Muscle of leg (tissue), 11 donors: Measurements from ENCODE around the gene MYOC. TPM values are rescaled to one million over a fixed set of nuclear protein-coding genes. Genes with fewer than 3 reads are reported as not detected.
"Not testable (repeated sequence)": the region's sequence is repeated elsewhere in the genome, so short reads cannot be mapped to it uniquely, and the experiment has no call there.

Source experiments
- DNase-seq: peaks from one replicate; pipeline ENCODE4 v3.0.0; 2013
- H3K27ac ChIP-seq: one replicate; pipeline ENCODE4 v1.5.1; 2013; ENCODE audit warnings: mild to moderate bottlenecking, low read length, control low read depth
- H3K27me3 ChIP-seq: one replicate; pipeline ENCODE4 v1.6.1; 2013; ENCODE audit warnings: low read length; ENCODE audit not compliant: control insufficient read depth, insufficient read depth
- H3K36me3 ChIP-seq: one replicate; pipeline ENCODE4 v1.6.1; 2013; ENCODE audit warnings: low read length; ENCODE audit not compliant: control insufficient read depth, insufficient read depth
- H3K4me1 ChIP-seq: one replicate; pipeline ENCODE4 v1.6.1; 2013; ENCODE audit warnings: low read length; ENCODE audit not compliant: control insufficient read depth, insufficient read depth
- H3K4me3 ChIP-seq: one replicate; pipeline ENCODE4 v1.5.1; 2013; ENCODE audit warnings: low read length, control low read depth
- H3K9me3 ChIP-seq: replicated peaks from 2 replicates; pipeline ENCODE4 v1.6.1; 2013; ENCODE audit warnings: low read depth, low read length; ENCODE audit not compliant: control insufficient read depth
- WGBS: methylation state at CpG from one replicate; pipeline ENCODE4 v1.1.5; 2013; ENCODE audit warnings: missing lambda C conversion rate; ENCODE audit not compliant: insufficient coverage; 5-methylcytosine and 5-hydroxymethylcytosine counted together
- polyA plus RNA-seq, 8 donors: library from polyadenylated mRNA; unstranded; fragments of 120-200 nt; gene quantifications; one replicate each; pipeline versions ENCODE4 v1.2.1 to v1.2.3, GENCODE V29; 2013; ENCODE audit warnings: inconsistent platforms in 1 of 8, low replicate concordance in 1 of 8; ENCODE audit not compliant: insufficient read length in 8 of 8, insufficient read depth in 1 of 8
- total RNA-seq: library from RNA; stranded (reverse); fragments of 120-200 nt; gene quantifications from one replicate; pipeline ENCODE4 v1.2.4, GENCODE V29; 2013

The MYOC gene
- total and polyA plus RNA-seq, 9 donors = 1.6 to 9.7 (median 5.3) TPM

GRCh38 chr1:171613282-171613681 is 39.2 kb downstream of the MYOC start:
- Histone ChIP-seq H3K9me3 (no peaks in the 10 kb centered on the region), H3K36me3 (no peaks in the 10 kb centered on the region), H3K27me3 (no peaks in the 10 kb centered on the region), H3K4me3 (no peak overlapping the region), H3K27ac (no peak overlapping the region), H3K4me1 (no peaks in the 10 kb centered on the region)
- no peak for DNase-seq
- WGBS = 100% methylated on average over 1 of the region's 1 CpG

GRCh38 chr1:171611306-171611705 is 41.2 kb downstream of the MYOC start:
- Histone ChIP-seq H3K4me3 (no peak overlapping the region), H3K4me1 (no peaks in the 10 kb centered on the region), H3K36me3 (no peaks in the 10 kb centered on the region), H3K27ac (no peak overlapping the region), H3K27me3 (no peaks in the 10 kb centered on the region), H3K9me3 (no peaks in the 10 kb centered on the region)
- DNase-seq = no peak
- 83% methylated on average over 2 of the region's 2 CpGs for WGBS

GRCh38 chr1:171610385-171610784 is 42.1 kb downstream of the MYOC start:
- Histone ChIP-seq H3K27ac (no peak overlapping the region), H3K36me3 (no peaks in the 10 kb centered on the region), H3K9me3 (no peaks in the 10 kb centered on the region), H3K4me3 (no peak overlapping the region), H3K4me1 (no peaks in the 10 kb centered on the region), H3K27me3 (no peaks in the 10 kb centered on the region)
- DNase-seq = no peak
- 86% methylated on average over 1 of the region's 2 CpGs for WGBS

GRCh38 chr1:171606402-171606941 is 46.0 kb downstream of the MYOC start:
- DNase-seq = no peak
- Histone ChIP-seq H3K27me3 (no peaks in the 10 kb centered on the region), H3K27ac (no peak overlapping the region), H3K36me3 (no peaks in the 10 kb centered on the region), H3K4me1 (no peaks in the 10 kb centered on the region), H3K4me3 (no peak overlapping the region), H3K9me3 (no peaks in the 10 kb centered on the region)
- WGBS = 81% methylated on average over 5 of the region's 10 CpGs

GRCh38 chr1:171603042-171603441 is 49.4 kb downstream of the MYOC start:
- H3K4me1 ChIP-seq, DNase-seq, H3K27ac ChIP-seq, H3K27me3 ChIP-seq, H3K9me3 ChIP-seq, H3K4me3 ChIP-seq, H3K36me3 ChIP-seq: not testable (repeated sequence)
- 50% methylated on average over 1 of the region's 6 CpGs for whole genome bisulfite sequencing

GRCh38 chr1:171600862-171601261 is 51.6 kb downstream of the MYOC start:
- Histone ChIP-seq H3K4me3 (no peak overlapping the region), H3K9me3 (no peaks in the 10 kb centered on the region), H3K36me3 (peaks cover 3% of the 10 kb centered on the region), H3K4me1 (no peaks in the 10 kb centered on the region), H3K27me3 (no peaks in the 10 kb centered on the region), H3K27ac (no peak overlapping the region)
- WGBS = 91% methylated on average over 13 of the region's 13 CpGs
- DNase-seq = no peak

GRCh38 chr1:171600310-171600709 is 52.2 kb downstream of the MYOC start:
- DNase-seq, H3K4me3 ChIP-seq, H3K36me3 ChIP-seq, H3K27ac ChIP-seq, H3K4me1 ChIP-seq, H3K27me3 ChIP-seq, H3K9me3 ChIP-seq: not testable (repeated sequence)
- WGBS = no CpG with 5 or more reads among the region's 2 CpGs

- no CpG with 5 or more reads among the region's 1 CpG for WGBS
- peaks cover 11% of the 10 kb centered on the region for H3K36me3 ChIP-seq
- no peaks in the 10 kb centered on the region for H3K9me3 ChIP-seq
- no peak for DNase-seq
- H3K27ac ChIP-seq = no peak overlapping the region
- H3K27me3 ChIP-seq = no peaks in the 10 kb centered on the region
- H3K4me3 ChIP-seq = no peak overlapping the region
- H3K4me1 ChIP-seq = no peaks in the 10 kb centered on the region
These were observed 55.3 kb downstream of the MYOC start for GRCh38 chr1:171597203-171597602.

- Histone ChIP-seq H3K9me3 (no peaks in the 10 kb centered on the region), H3K27ac (no peak overlapping the region), H3K4me1 (no peaks in the 10 kb centered on the region), H3K36me3 (peaks cover 15% of the 10 kb centered on the region), H3K27me3 (no peaks in the 10 kb centered on the region), H3K4me3 (no peak overlapping the region)
- no CpG with 5 or more reads among the region's 2 CpGs for WGBS
- no peak for DNase-seq
These were observed 55.8 kb downstream of the MYOC start for GRCh38 chr1:171596705-171597104.

GRCh38 chr1:171596119-171596518 is 56.4 kb downstream of the MYOC start:
- H3K27me3 ChIP-seq = no peaks in the 10 kb centered on the region
- H3K27ac ChIP-seq = no peak overlapping the region
- H3K4me3 ChIP-seq = no peak overlapping the region
- DNase-seq = no peak
- peaks cover 21% of the 10 kb centered on the region for H3K36me3 ChIP-seq
- no CpG with 5 or more reads among the region's 1 CpG for whole genome bisulfite sequencing
- H3K4me1 ChIP-seq = no peaks in the 10 kb centered on the region
- no peaks in the 10 kb centered on the region for H3K9me3 ChIP-seq

GRCh38 chr1:171595324-171595723 is 57.2 kb downstream of the MYOC start:
- Histone ChIP-seq H3K4me1 (no peaks in the 10 kb centered on the region), H3K27ac (no peak overlapping the region), H3K27me3 (no peaks in the 10 kb centered on the region), H3K4me3 (no peak overlapping the region), H3K36me3 (peaks cover 27% of the 10 kb centered on the region), H3K9me3 (no peaks in the 10 kb centered on the region)
- WGBS = no CpG with 5 or more reads among the region's 1 CpG
- no peak for DNase-seq
